Choroid plexus epithelial cell (primary cell): ENCODE results near the gene RBBP8NL.

ENCODE experiments used
- DNase-seq: peaks from one replicate; pipeline ENCODE4 v3.0.0-alpha.2; 2010; ENCODE audit warnings: low read depth
- H3K4me3 ChIP-seq: 2 replicates; pipeline ENCODE4 v1.5.1; 2011; ENCODE audit warnings: low read depth, mild to moderate bottlenecking, control low read depth, low read length, moderate library complexity
- CTCF ChIP-seq: conservative IDR thresholded peaks from 2 replicates; pipeline ENCODE4 v1.5.1; 2011; ENCODE audit warnings: low read depth, mild to moderate bottlenecking, control low read depth, inconsistent platforms, low read length, moderate library complexity

Gene RBBP8NL

DNA sequence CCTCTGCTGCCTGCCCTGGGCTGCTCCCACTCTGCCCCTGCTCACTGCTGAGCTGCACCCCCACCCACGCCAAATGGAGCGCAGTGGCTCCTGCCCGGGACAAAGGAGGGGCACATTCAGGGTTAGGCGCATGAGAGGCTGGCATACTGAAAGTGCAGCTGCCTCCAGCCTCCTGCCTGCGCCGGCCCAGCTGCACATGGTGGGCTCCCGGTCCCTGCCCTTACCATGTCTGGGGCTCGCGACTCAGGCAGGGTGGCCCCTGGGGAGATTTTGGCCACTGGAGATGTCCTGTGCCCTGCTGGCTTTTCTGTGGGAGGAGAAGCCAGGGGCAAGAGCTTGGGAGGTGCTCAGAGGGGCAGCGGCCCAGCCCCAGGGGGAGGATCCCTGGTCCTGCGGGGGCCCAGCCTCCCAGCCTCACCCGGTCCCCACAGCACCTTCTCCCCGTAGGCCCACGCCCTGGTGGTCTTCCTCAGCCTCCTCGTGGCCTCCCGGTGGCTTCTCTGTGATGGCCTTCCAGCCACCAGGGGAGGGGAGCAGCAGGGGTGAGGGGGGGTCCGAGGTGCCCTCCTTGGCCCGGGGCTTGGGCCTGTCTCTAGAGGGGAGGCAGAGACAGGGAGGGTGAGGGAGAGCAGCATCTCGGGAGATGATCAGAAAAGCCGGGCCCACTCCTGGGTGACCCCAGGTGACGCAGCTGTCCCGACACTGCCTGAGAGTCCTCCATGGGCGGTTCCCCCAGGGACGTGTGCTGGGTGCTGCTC lies 11.8 kb downstream of the RBBP8NL start:
- no peak for TF ChIP-seq CTCF
- no peak overlapping the region for H3K4me3 ChIP-seq
- no peak for DNase-seq

DNA sequence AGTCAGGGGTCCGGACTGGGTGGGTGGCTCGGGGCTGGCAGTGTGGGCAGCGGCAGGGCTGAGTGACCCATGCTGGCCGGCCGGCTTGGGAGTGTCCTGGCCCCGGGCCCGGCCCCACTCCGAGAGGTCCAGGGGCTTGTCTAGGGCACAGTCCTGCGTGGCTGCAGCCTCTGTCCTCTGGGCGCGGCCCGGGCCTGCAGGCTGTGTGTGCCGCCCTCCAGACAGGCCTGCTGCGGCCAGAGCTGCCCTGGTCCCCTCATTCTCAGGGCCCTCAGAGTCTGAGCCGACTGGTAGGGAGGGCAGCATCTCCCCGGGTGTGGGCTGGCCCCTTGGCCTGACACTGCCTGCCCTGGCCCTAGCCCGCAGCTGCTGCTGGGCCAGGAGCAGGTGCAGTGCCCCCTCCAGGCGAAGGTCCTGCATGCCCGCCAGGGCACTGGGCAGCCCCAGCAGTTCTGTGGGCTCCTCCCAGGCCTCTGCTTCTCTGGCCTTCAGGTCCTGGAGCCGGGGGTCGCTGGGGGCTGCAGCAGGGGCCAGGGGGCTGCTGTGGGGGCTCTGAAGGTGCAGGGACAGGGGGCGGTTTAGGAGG lies 13.3 kb downstream of the RBBP8NL start:
- no peak overlapping the region for H3K4me3 ChIP-seq
- no peak for DNase-seq
- no peak for TF ChIP-seq CTCF

GRCh38 chr20:62413025-62413570 lies 14.2 kb downstream of the RBBP8NL start:
- no peak for DNase-seq
- no peak overlapping the region for H3K4me3 ChIP-seq
- TF ChIP-seq CTCF, result no peak

- H3K4me3 ChIP-seq, result no peak overlapping the region
Observed at GRCh38 chr20:62412194-62413024, 14.9 kb downstream of the RBBP8NL start.

GRCh38 chr20:62411479-62412193 lies 15.7 kb downstream of the RBBP8NL start:
- no peak overlapping the region for H3K4me3 ChIP-seq
- no peak for DNase-seq
- TF ChIP-seq CTCF, result no peak

More at GRCh38 chr20:62412194-62413024, 14.9 kb downstream of the RBBP8NL start:
- DNase-seq, result no peak
- no peak for TF ChIP-seq CTCF

DNA sequence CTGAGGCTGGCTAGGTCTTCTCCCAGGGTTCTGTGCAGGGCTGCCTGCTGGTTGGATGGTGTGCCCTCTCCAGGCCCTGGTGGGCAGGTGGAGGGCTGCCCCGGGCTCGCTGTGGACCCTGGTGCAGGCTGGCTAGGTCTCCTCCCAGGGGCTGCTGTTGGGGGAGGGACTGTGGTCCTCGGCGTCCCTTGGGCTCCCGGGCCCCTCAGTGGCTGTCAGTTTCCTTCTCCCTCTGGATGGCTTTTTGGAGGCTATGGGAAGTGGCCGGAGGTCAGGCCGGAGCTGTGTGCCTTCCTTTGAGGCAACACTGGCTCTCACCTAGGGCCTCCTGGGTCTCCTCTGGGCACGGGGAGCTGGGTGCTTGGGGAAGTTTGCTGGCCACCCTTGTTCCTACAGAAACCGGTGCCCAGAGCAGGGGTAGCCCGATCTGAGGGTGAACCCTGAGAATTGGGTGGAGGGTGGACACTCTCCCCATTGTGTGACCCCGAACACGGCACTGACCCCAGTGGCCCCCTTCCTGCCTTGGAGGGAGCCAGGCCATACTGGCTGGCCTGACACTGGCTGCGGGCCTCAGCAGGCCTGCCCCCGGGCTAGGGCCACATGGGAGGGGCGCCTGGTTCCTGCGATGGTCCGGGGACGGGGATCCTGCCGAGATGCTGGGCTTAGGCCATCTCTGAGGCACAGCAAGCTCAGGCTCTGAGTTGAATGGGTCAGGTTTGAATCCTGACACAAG lies 16.4 kb downstream of the RBBP8NL start:
- no peak for DNase-seq
- H3K4me3 ChIP-seq, result no peak overlapping the region
- TF ChIP-seq CTCF, result no peak
